ENCODE data around the gene CEP162.
"Not testable (repeated sequence)": the region's sequence is repeated elsewhere in the genome, so short reads cannot be mapped to it uniquely, and the experiment has no call there.

CEP162 gene

GRCh38 chr6:84213217-84213616 lies 14.2 kb downstream of the CEP162 start (continued):
- TF ChIP-seq PATZ1 (CRISPR knock-in tag; IDR thresholded peaks at IDR 0.05; ENCODE audit: borderline replicate concordance) = no peak
- TF ChIP-seq RARB (CRISPR knock-in tag; IDR thresholded peaks at IDR 0.05) = no peak

GRCh38 chr6:84204011-84204410 lies 23.4 kb downstream of the CEP162 start:
- no peak for ATAC-seq
- TF ChIP-seq ZNF565 (CRISPR knock-in tag; conservative IDR thresholded peaks at IDR 0.05; ENCODE audit: low read depth) = no peak
- no peak for TF ChIP-seq ARNTL (CRISPR knock-in tag; IDR thresholded peaks at IDR 0.05; ENCODE audit: borderline replicate concordance, low read depth)
- TF ChIP-seq ISL1 (CRISPR knock-in tag; IDR thresholded peaks at IDR 0.05) = no peak
- no peak for TF ChIP-seq ESRRG (CRISPR knock-in tag; IDR thresholded peaks at IDR 0.05)
- TF ChIP-seq POU6F1 (CRISPR knock-in tag; IDR thresholded peaks at IDR 0.05; ENCODE audit: borderline replicate concordance, low read depth) = no peak
- TF ChIP-seq PPARA (CRISPR knock-in tag; IDR thresholded peaks at IDR 0.05; ENCODE audit: borderline replicate concordance) = no peak
- TF ChIP-seq ZNF8 (CRISPR knock-in tag; IDR thresholded peaks at IDR 0.05) = no peak
- TF ChIP-seq ZFP3 (CRISPR knock-in tag; IDR thresholded peaks at IDR 0.05) = no peak

- ATAC-seq = not testable (repeated sequence)
Measured at GRCh38 chr6:84199987-84200386, 27.5 kb downstream of the CEP162 start.

GRCh38 chr6:84197708-84198107 lies 29.7 kb downstream of the CEP162 start:
- TF ChIP-seq ZFP3 (CRISPR knock-in tag; IDR thresholded peaks at IDR 0.05) (no peak), ZFP30 (CRISPR knock-in tag; IDR thresholded peaks at IDR 0.05) (no peak), TOX (CRISPR knock-in tag; IDR thresholded peaks at IDR 0.05; ENCODE audit: borderline replicate concordance) (no peak), CSDC2 (CRISPR knock-in tag; IDR thresholded peaks at IDR 0.05) (no peak), PATZ1 (CRISPR knock-in tag; IDR thresholded peaks at IDR 0.05; ENCODE audit: borderline replicate concordance) (no peak), OSR1 (CRISPR knock-in tag; IDR thresholded peaks at IDR 0.05) (no peak), ZNF70 (CRISPR knock-in tag; IDR thresholded peaks at IDR 0.05) (no peak), PPARA (CRISPR knock-in tag; IDR thresholded peaks at IDR 0.05; ENCODE audit: borderline replicate concordance) (no peak), ZNF8 (CRISPR knock-in tag; IDR thresholded peaks at IDR 0.05) (no peak), CREB5 (CRISPR knock-in tag; IDR thresholded peaks at IDR 0.05; ENCODE audit: low read depth) (no peak), POU6F1 (CRISPR knock-in tag; IDR thresholded peaks at IDR 0.05; ENCODE audit: borderline replicate concordance, low read depth) (no peak), SNAI2 (CRISPR knock-in tag; IDR thresholded peaks at IDR 0.05) (no peak), ISL1 (CRISPR knock-in tag; IDR thresholded peaks at IDR 0.05) (no peak), CSRNP3 (CRISPR knock-in tag; IDR thresholded peaks at IDR 0.05) (no peak), BACH2 (CRISPR knock-in tag; IDR thresholded peaks at IDR 0.05; ENCODE audit: borderline replicate concordance) (no peak), ARNTL (CRISPR knock-in tag; IDR thresholded peaks at IDR 0.05; ENCODE audit: borderline replicate concordance, low read depth) (no peak), TSHZ2 (CRISPR knock-in tag; IDR thresholded peaks at IDR 0.05) (no peak)
- ATAC-seq = no peak

All from SK-N-SH treated with all-trans-retinoic acid at 6 μM for 48 hours (cell line).